K562 (cell line): ENCODE data around the gene VDAC2. TPM values are rescaled to one million over a fixed set of nuclear protein-coding genes. Genes with fewer than 3 reads are reported as not detected.
A peak's percentile ranks its signal among the peaks of the same experiment; 100 is the strongest.

Experiments used
- ATAC-seq: fragments of 200-7000 bp; cut with Tn5 transposase; 3 replicates; pipeline ENCODE4 v1.9.1; 2020; ENCODE audit warnings: moderate library complexity
- BruUV-seq: library from RNA; stranded (reverse); fragments of 400-500 nt; replicated peaks from 2 replicates; lab custom pipeline; 2021; lab: Mats Ljungman, UMichigan
- CTCF ChIA-PET: fragments of 300-600 bp; formaldehyde crosslinking; extraction: SDS; loops from one replicate; lab custom pipeline; 2021; ENCODE audit warnings: low intra/inter-chr PET ratio; lab: Yijun Ruan, JAX
- POLR2A ChIA-PET: fragments of 300-600, 350-650 bp; sonication (Branson Sonifier 250); formaldehyde crosslinking; extraction: SDS; loops from one replicate; lab custom pipeline; 2021; ENCODE audit warnings: antibody characterized with exemption, inconsistent platforms; lab: Yijun Ruan, JAX
- DNase-seq, 4 experiments: peaks; one replicate each; pipeline versions ENCODE4 v3.0.0 to v3.0.0-alpha.2; 2011 to 2018; ENCODE audit warnings: low spot score in 3 of 4, mixed read lengths in 3 of 4; ENCODE audit errors: extremely low read depth in 1 of 4
- FAIRE-seq: peaks from 2 replicates; lab custom pipeline; 2011; peaks lifted over from hg19 to GRCh38; lab: Jason Lieb, UNC
- H2AFZ ChIP-seq: 2 replicates; pipeline ENCODE4 v1.6.0; 2011; ENCODE audit warnings: low read depth, low read length, control low read depth, inconsistent platforms
- H3K27ac ChIP-seq: fragments of 200-600 bp; 3 replicates; pipeline ENCODE4 v1.8.0; 2011; ENCODE audit warnings: low read depth, mild to moderate bottlenecking, control low read depth, inconsistent platforms, low read length, moderate library complexity, mixed read lengths; ENCODE audit errors: extremely low read depth
- H3K27me3 ChIP-seq, 2 experiments: fragments of 300-600 bp in 1 of 2; 2 replicates in 1 of 2; 3 replicates in 1 of 2; pipeline versions ENCODE4 v1.6.0 to v1.8.0; 2011; ENCODE audit warnings: inconsistent platforms in 2 of 2, low read length in 2 of 2, mild to moderate bottlenecking in 1 of 2, mixed read lengths in 1 of 2, moderate library complexity in 1 of 2; ENCODE audit not compliant: control insufficient read depth in 2 of 2, insufficient read depth in 2 of 2
- H3K36me3 ChIP-seq: fragments of 300-600 bp; 3 replicates; pipeline ENCODE4 v1.8.0; 2011; ENCODE audit warnings: mild to moderate bottlenecking, low read length, inconsistent platforms; ENCODE audit not compliant: control insufficient read depth, insufficient read depth
- H3K4me1 ChIP-seq, 2 experiments: fragments of 200-600 bp in 1 of 2; replicated peaks in 1 of 2; 2 replicates in 1 of 2; 3 replicates in 1 of 2; pipeline versions ENCODE4 v1.5.1 to v1.8.0; 2011; ENCODE audit warnings: inconsistent platforms in 2 of 2, low read length in 2 of 2, mild to moderate bottlenecking in 1 of 2, mixed read lengths in 1 of 2, moderate library complexity in 1 of 2; ENCODE audit not compliant: control insufficient read depth in 2 of 2, insufficient read depth in 2 of 2
- H3K4me2 ChIP-seq: 2 replicates; pipeline ENCODE4 v1.6.1; 2011; ENCODE audit warnings: low read length, control low read depth, inconsistent platforms, mixed read lengths; ENCODE audit not compliant: insufficient read depth
- H3K4me3 ChIP-seq: fragments of 200-600 bp; sonication (generic), shearing (Covaris generic); 2 replicates; pipeline ENCODE4 v1.5.1; 2016; ENCODE audit warnings: control low read depth, inconsistent platforms
- H3K79me2 ChIP-seq: fragments of 200-600 bp; 3 replicates; pipeline ENCODE4 v1.8.0; 2011; ENCODE audit warnings: low read length, inconsistent platforms; ENCODE audit not compliant: control insufficient read depth, insufficient read depth
- H3K9ac ChIP-seq, 2 experiments: 2 replicates each; pipeline versions ENCODE4 v1.6.0 to v1.6.1; 2011; ENCODE audit warnings: low read depth in 2 of 2, low read length in 2 of 2, control low read depth in 1 of 2, inconsistent platforms in 1 of 2, mild to moderate bottlenecking in 1 of 2, mixed read lengths in 1 of 2; ENCODE audit not compliant: insufficient read depth in 1 of 2
- H3K9me1 ChIP-seq: one replicate; pipeline ENCODE4 v1.6.0; 2011; ENCODE audit warnings: inconsistent platforms, mild to moderate bottlenecking, low read length, moderate library complexity; ENCODE audit not compliant: control insufficient read depth, insufficient read depth
- H3K9me3 ChIP-seq: replicated peaks from 2 replicates; pipeline ENCODE4 v1.5.1; 2011; ENCODE audit warnings: low read depth, low read length, inconsistent platforms; ENCODE audit not compliant: control insufficient read depth, insufficient read depth
- H4K20me1 ChIP-seq: replicated peaks from 2 replicates; pipeline ENCODE4 v1.6.1; 2011; ENCODE audit warnings: low read length, inconsistent platforms, mixed read lengths; ENCODE audit not compliant: control insufficient read depth, insufficient read depth
- CSDE1 ChIP-seq, 2 experiments: fragments of 450-650 bp; IDR thresholded peaks; 2 replicates each; pipeline ENCODE4 v1.6.1; 2016; ENCODE audit warnings: mild to moderate bottlenecking in 1 of 2
- DACH1 ChIP-seq: fragments of 450-650 bp; IDR thresholded peaks from 2 replicates; pipeline ENCODE4 v1.6.1; 2018; ENCODE audit not compliant: partially characterized antibody
- E2F1 ChIP-seq: sonication (generic); formaldehyde crosslinking; IDR thresholded peaks from 2 replicates; pipeline ENCODE4 v1.8.1; 2023; ENCODE audit warnings: mild to moderate bottlenecking, missing genetic modification reagents, moderate library complexity
- HSF4 ChIP-seq: fragments of 250-450 bp; sonication (Bioruptor Pico); IDR thresholded peaks from 2 replicates; pipeline ENCODE4 v2.1.2; 2022; ENCODE audit warnings: mild to moderate bottlenecking, moderate library complexity, borderline replicate concordance
- NUFIP1 ChIP-seq: fragments of 450-650 bp; IDR thresholded peaks from 2 replicates; pipeline ENCODE4 v1.6.1; 2018; ENCODE audit not compliant: partially characterized antibody
- WGBS: fragments of 100-300 bp; shearing (Covaris generic); methylation state at CpG from one replicate; pipeline ENCODE4 v1.1.6; 2016; ENCODE audit warnings: low coverage, mixed read lengths; ENCODE audit not compliant: insufficient coverage; ENCODE audit errors: missing lambda C conversion rate; 5-methylcytosine and 5-hydroxymethylcytosine counted together
- in situ Hi-C: fragments of 300-500 bp; cut with MboI; formaldehyde crosslinking; loops from 4 replicates; pipeline ENCODE4 v1.15.0; 2018; ENCODE audit warnings: inconsistent platforms, mixed read lengths
- intact Hi-C: fragments of 100-400 bp; cut with micrococcal nuclease; formaldehyde crosslinking; loops from 2 replicates; pipeline ENCODE4 v1.14.2; 2022
- polyA plus RNA-seq, 8 experiments: library from polyadenylated mRNA; depleted of rRNA in 4 of 8; stranded (reverse) in 5 of 8; unstranded in 3 of 8; fragments of >200 nt; fragmentation: Nextera tagmentation in 2 of 8; fragmentation: Illumina TruSeq in 1 of 8; extraction: Ambion mirVana in 2 of 8; extraction: Trizol in 1 of 8; gene quantifications; 2 replicates each; pipeline versions ENCODE4 v1.2.1 to v1.2.3, GENCODE V29; 2011 to 2014; ENCODE audit warnings: inconsistent platforms in 1 of 8, missing spikeins in 1 of 8
- total RNA-seq, 7 experiments: library from RNA; depleted of rRNA in 6 of 7; stranded (reverse); fragments of >200 nt in 6 of 7; fragmentation: Illumina TruSeq in 2 of 7; extraction: Trizol in 2 of 7; gene quantifications; 2 replicates each; pipeline versions ENCODE4 v1.2.1 to v1.2.3, GENCODE V29; 2011 to 2021; ENCODE audit warnings: low replicate concordance in 1 of 7

The VDAC2 gene
- total and polyA plus RNA-seq, 9 of the 15 experiments (the other 6 are each of a cell fraction or from before 2014, with no cell fraction given), result 139 to 450 (median 250) TPM

GRCh38 chr10:75229971-75230370 is 19.4 kb downstream of the VDAC2 start:
- POLR2A ChIA-PET, result interaction anchor here (0.6 to 3.4 kb wide), 8 partner anchors 8 to 92 kb away, joined by 3 to 20 read pairs (median 4); partner anchors contain the start of gene VDAC2
- no peak for TF ChIP-seq HSF4 (CRISPR knock-in tag)
- TF ChIP-seq E2F1, result no peak
- TF ChIP-seq DACH1, result peak; percentile 73
- TF ChIP-seq CSDE1 (IDR thresholded peaks at IDR 0.05), result no peak
- TF ChIP-seq NUFIP1, result no peak
- TF ChIP-seq, all 486 proteins: peak for 1
- in situ Hi-C loops (loop anchor here (10.0 kb wide), 1 partner anchor 985 kb away; no protein-coding TSS in a partner anchor), intact Hi-C loops (loop anchor here (1.0 to 10.0 kb wide), 4 partner anchors 42 to 963 kb away; partner anchors contain the start of gene KAT6B)
- no peaks in the 10 kb centered on the region for H3K9me1 ChIP-seq
- H3K9ac ChIP-seq, result no peak overlapping the region
- H3K4me2 ChIP-seq, result no peak overlapping the region
- CTCF ChIA-PET, result interaction anchor here (0.7 to 3.7 kb wide), 5 partner anchors 14 to 985 kb away, joined by 3 to 38 read pairs (median 3); no protein-coding TSS in a partner anchor
- 91% methylated on average over 3 of the region's 3 CpGs for WGBS
- peaks cover 72% of the 10 kb centered on the region for H3K79me2 ChIP-seq
- FAIRE-seq, result no peak
- H4K20me1 ChIP-seq, result peaks cover 26% of the 10 kb centered on the region
- H3K4me1 ChIP-seq, result peaks cover 10 to 18% of the 10 kb centered on the region in 2 experiments
- ATAC-seq, result no peak
- H2AFZ ChIP-seq, result no peak overlapping the region
- DNase-seq, result no peak
- no TSS peak for BruUV-seq
- H3K27me3 ChIP-seq, result no peaks in the 10 kb centered on the region
- peaks cover 84% of the 10 kb centered on the region for H3K36me3 ChIP-seq
- H3K4me3 ChIP-seq, result no peak overlapping the region
- H3K27ac ChIP-seq, result no peak overlapping the region
- H3K9me3 ChIP-seq, result no peaks in the 10 kb centered on the region
